Right ventricle myocardium inferior (tissue), 1 donor: ENCODE results near the gene RCAN3. TPM values are rescaled to one million over a fixed set of nuclear protein-coding genes. Genes with fewer than 3 reads are reported as not detected.
"Not testable (repeated sequence)": the region's sequence is repeated elsewhere in the genome, so short reads cannot be mapped to it uniquely, and the experiment has no call there.

Experiments
- ATAC-seq: fragments of 200-7000 bp; cut with Tn5 transposase; one replicate; pipeline ENCODE4 v1.9.1; 2020; ENCODE audit warnings: mild to moderate bottlenecking, moderate library complexity
- DNase-seq: peaks from one replicate; pipeline ENCODE4 v3.0.0; 2021; ENCODE audit errors: missing footprints
- intact Hi-C: fragments of 100-400 bp; cut with DNase I; formaldehyde crosslinking; loops from one replicate; pipeline ENCODE4 v1.11.0; 2022
- total RNA-seq: library from RNA; stranded (reverse); fragmentation: NEBNext Ultra II Directional; extraction: Animal tissue kit (Norgen Biotek cat#: 25700); gene quantifications from one replicate; pipeline ENCODE4 v1.2.1, GENCODE V29; 2021
- donor health status: DM: no; HTN: yes; CAD: no; lungs with severe emphysema.

The RCAN3 gene
- total RNA-seq, 1 donor from 2014 or later: 5.9 TPM

DNA sequence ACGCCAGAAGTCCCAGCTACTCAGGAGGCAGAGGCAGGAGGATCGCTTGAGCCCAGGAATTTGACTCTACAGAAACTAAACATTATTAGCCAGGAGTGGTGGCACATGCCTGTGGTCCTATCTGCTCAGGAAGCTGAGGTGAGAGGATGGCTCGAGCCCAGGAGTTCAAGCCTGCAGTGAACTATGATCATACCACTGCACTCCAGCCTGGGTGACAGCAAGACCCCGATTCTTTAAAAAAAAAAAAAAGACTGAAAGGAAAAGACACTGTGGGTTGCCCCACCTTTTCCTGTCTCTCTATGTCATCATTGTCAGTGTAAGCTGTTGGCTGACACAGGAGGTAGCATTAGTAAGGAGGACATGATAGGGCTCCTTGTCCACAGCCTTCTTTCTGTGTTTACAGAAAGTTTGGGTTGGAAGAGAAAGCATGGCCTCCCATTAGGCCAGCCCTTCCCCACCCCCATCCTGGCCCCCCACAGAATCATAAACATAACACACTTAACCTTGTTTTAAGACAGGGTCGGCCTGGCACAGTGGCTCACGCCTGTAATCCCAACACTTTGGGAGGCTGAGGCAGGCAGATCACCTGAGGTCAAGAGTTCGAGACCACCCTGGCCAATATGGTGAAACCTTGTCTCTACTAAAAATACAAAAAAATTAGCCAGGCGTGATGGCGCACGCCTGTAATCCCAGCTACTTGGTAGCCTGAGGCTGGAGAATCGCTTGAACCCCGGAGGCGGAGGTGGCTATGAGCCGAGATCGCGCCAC, 20.6 kb upstream of the RCAN3 start:
- no peak for ATAC-seq
- DNase-seq: no peak
- intact Hi-C loops: no loop called here

DNA sequence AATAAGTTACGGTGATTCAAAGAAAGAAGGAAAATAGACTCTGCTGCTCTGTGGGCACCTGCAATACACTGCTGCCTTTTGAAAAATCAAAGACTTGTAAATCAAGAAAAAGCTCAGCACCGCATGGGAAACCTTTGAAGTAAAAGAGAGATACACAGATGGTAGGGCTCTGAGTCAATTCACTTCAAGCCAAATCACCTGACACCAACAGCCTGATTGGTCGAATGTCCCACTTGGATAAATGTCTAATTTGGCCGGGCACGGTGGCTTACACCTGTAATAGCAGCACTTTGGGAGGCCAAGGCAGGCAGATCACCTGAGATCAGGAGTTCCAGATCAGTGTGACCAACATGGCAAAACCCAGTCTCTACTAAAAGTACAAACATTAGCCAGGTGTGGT, 19.2 kb upstream of the RCAN3 start:
- intact Hi-C loops: no loop called here
- ATAC-seq (no peak), DNase-seq (no peak)

DNA sequence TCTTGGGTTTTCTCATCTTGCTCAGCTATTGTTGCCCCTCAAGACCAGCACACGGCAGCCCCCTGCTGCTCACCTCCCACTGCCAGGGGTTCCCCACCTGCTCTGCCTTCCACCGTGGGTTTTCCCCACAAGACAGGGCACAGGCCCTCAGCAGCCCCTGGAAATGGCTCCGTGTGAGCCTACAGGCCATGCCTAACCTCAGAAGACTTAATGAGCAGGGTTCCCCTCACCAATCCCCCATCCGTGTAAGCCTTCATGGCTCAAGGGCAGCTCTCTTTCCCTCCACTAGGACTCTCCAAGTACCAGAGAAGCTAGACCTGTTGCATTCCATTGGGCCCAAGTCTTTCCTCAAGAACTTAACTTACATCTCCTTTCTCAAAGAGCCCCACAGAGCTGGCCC, 18.4 kb upstream of the RCAN3 start:
- intact Hi-C loops: no loop called here
- DNase-seq (no peak), ATAC-seq (no peak)

GRCh38 chr1:24486331-24487065, 16.1 kb upstream of the RCAN3 start:
- ATAC-seq: no peak
- intact Hi-C loops: no loop called here
- DNase-seq: no peak

DNA sequence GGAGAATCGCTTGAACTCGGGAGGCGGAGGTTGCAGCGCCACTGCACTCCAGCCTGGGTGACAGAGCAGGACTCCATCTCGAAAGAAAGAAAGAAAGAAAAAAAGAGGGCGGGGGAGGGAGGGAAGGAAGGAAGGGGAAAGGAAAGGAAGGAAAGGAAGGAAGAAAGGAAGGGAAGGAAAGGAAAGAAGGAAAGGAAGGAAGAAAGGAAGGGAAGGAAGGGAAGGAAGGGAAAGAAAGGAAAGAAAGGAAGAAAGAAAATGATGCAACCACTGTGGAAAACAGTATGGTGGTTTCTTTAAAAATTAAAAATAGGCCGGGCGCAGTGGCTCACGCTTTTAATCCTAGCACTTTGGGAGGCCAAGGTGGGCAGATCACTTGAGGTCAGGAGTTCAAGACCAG, 15.2 kb upstream of the RCAN3 start:
- DNase-seq: no peak
- no peak for ATAC-seq
- intact Hi-C loops: no loop called here

- intact Hi-C loops, DNase-seq, ATAC-seq: not testable (repeated sequence)
Measured at GRCh38 chr1:24488159-24488558, 14.5 kb upstream of the RCAN3 start.

- DNase-seq: no peak
- no peak for ATAC-seq
- intact Hi-C loops: no loop called here
Measured at GRCh38 chr1:24489674-24490073, 13.0 kb upstream of the RCAN3 start.

DNA sequence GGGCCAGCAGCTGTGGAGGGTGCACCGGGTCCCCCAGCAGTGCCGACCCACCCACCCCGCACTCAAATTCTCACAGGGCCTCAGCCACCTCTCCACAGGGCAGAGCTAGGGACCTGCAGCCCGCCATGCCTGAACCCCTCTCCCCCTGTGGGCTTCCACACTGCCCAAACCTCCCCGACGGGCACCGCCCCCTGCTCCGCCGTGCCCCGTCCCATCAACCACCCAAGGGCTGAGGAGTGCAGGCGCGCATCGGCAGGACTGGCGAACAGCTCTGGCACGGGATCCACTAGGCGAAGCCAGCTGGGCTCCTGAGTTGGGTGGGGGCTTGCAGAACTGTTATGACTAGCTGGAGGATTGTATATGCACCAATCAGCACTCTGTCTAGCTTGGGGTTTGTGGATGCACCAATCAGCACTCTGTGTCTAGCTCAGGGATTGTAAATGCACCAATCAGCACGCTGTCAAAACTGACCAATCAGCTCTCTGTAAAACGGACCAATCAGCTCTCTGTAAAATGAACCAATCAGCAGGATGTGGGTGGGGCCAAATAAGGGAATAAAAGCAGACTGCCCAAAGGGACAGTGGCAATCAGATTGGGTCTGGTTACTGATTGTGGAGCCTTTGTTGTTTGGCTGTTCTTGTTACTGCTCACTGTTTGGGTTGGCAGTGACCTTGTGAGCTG, 12.4 kb upstream of the RCAN3 start:
- ATAC-seq (no peak), DNase-seq (no peak)
- intact Hi-C loops: no loop called here

GRCh38 chr1:24491577-24492360, 10.9 kb upstream of the RCAN3 start:
- intact Hi-C loops: no loop called here
- no peak for ATAC-seq
- DNase-seq: no peak

DNA sequence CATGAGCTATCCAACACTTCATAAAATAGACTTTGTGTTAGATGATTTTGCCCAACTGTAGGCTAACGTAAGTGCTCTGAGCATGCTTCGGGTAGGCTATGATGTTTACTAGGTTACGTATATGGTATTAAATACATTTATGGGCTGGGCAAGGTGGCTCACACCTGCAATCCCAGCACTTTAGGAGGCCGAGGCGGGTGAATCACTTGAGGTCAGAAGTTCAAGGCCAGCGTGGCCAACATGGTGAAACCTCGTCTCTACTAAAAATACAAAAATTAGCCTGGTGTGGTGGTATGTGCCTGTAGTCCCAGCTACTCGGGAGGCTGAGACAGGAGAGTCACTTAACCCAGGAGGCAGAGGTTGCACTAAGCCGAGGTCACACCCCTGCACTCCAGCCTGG, 9.7 kb upstream of the RCAN3 start:
- DNase-seq, intact Hi-C loops, ATAC-seq: not testable (repeated sequence)

DNA sequence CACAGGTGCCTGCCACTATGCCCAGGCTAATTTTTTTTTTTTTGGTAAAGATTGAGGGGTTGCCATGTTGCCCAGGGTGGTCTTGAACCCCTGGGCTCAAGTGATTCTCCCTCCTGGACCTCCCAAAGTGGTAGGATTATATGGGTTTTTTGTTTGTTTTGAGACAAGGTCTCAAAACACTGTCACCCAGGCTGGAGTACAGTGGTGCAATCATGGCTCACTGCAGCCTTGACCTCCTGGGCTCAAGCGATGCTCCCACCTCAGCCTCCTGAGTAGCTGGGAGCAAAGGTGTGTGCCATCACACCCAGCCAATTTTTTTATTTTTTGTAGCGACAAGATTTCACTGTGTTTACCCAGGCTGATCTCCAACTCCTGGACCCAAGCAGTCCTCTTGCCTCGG, 8.9 kb upstream of the RCAN3 start:
- no peak for DNase-seq
- ATAC-seq: no peak
- intact Hi-C loops: no loop called here

- no peak for ATAC-seq
- intact Hi-C loops: no loop called here
Measured at GRCh38 chr1:24498589-24498988, 4.0 kb upstream of the RCAN3 start.

GRCh38 chr1:24500448-24501048, 2.1 kb upstream of the RCAN3 start:
- no peak for DNase-seq
- intact Hi-C loops: loop anchor here (5.0 kb wide), 1 partner anchor 83 kb away; the partner anchor contains the start of gene NIPAL3
- ATAC-seq: no peak

More at GRCh38 chr1:24498589-24498988, 4.0 kb upstream of the RCAN3 start:
- DNase-seq: no peak

GRCh38 chr1:24501371-24502064, 1.1 kb upstream of the RCAN3 start:
- no peak for ATAC-seq
- no peak for DNase-seq
- intact Hi-C loops: loop anchor here (2.0 to 5.0 kb wide), 2 partner anchors 63 to 84 kb away; partner anchors contain the start of gene NIPAL3

- peak; percentile 85 for DNase-seq
- intact Hi-C loops: loop anchor here (2.0 to 5.0 kb wide), 2 partner anchors 63 to 85 kb away; partner anchors contain the start of gene NIPAL3
- peak; percentile 63 for ATAC-seq
Measured at GRCh38 chr1:24502065-24502708, 449 bp upstream of the RCAN3 start.

- intact Hi-C loops: loop anchor here (2.0 to 5.0 kb wide), 2 partner anchors 64 to 86 kb away; partner anchors contain the start of gene NIPAL3
- no peak for ATAC-seq
- DNase-seq: no peak
Measured at GRCh38 chr1:24503059-24503751, 569 bp downstream of the RCAN3 start.
